D341Med (cell line): Measurements from ENCODE around the gene NPHS1.
"Not testable (repeated sequence)": the region's sequence is repeated elsewhere in the genome, so short reads cannot be mapped to it uniquely, and the experiment has no call there.

Source experiments
- DNase-seq: peaks from one replicate; pipeline ENCODE4 v3.0.0; 2012; ENCODE audit warnings: low spot score

Gene NPHS1

GRCh38 chr19:35813043-35813890, 39.0 kb downstream of the NPHS1 start:
- DNase-seq = no peak

GRCh38 chr19:35812220-35813042, 39.9 kb downstream of the NPHS1 start, which contains the start of gene PRODH2:
Gene PRODH2 (minus strand): TSS chr19:35812845. CDS start chr19:35812805, 40 bp downstream.
- DNase-seq = no peak

- no peak for DNase-seq
These were observed 40.7 kb downstream of the NPHS1 start for GRCh38 chr19:35811317-35812219.

GRCh38 chr19:35807633-35808032, 44.7 kb downstream of the NPHS1 start:
- DNase-seq = no peak

- no peak for DNase-seq
These were observed 45.7 kb downstream of the NPHS1 start for GRCh38 chr19:35806597-35806996.

- DNase-seq = no peak
These were observed 46.7 kb downstream of the NPHS1 start for GRCh38 chr19:35805526-35806102.

GRCh38 chr19:35801828-35802227, 50.5 kb downstream of the NPHS1 start:
- no peak for DNase-seq

- no peak for DNase-seq
These were observed 54.6 kb downstream of the NPHS1 start for GRCh38 chr19:35797663-35798062.

- no peak for DNase-seq
These were observed 55.4 kb downstream of the NPHS1 start for GRCh38 chr19:35796645-35797542.

GRCh38 chr19:35795564-35795963, 56.7 kb downstream of the NPHS1 start:
- not testable (repeated sequence) for DNase-seq

GRCh38 chr19:35793381-35794165, 58.7 kb downstream of the NPHS1 start:
- no peak for DNase-seq

- no peak for DNase-seq
These were observed 59.4 kb downstream of the NPHS1 start for GRCh38 chr19:35792888-35793287.

- no peak for DNase-seq
These were observed 60.0 kb downstream of the NPHS1 start for GRCh38 chr19:35792312-35792711.

GRCh38 chr19:35791814-35792279, 60.5 kb downstream of the NPHS1 start:
- no peak for DNase-seq

- DNase-seq = peak; percentile 73
These were observed 61.1 kb downstream of the NPHS1 start for GRCh38 chr19:35790981-35791813.

- no peak for DNase-seq
These were observed 62.0 kb downstream of the NPHS1 start for GRCh38 chr19:35789978-35790944.

- DNase-seq = no peak
These were observed 62.9 kb downstream of the NPHS1 start for GRCh38 chr19:35789195-35789977.
